Hematopoietic multipotent progenitor cell treated with erythropoietin and hydrocortisone succinate and interleukin-3 and kit ligand, for 6 days (in vitro differentiated cells): ENCODE data around the gene FGF11.

ENCODE experiments used
- DNase-seq: peaks from one replicate; pipeline ENCODE4 v3.0.0-alpha.2; 2015

Gene FGF11

GRCh38 chr17:7439462-7440112 is at the start of gene FGF11:
FGF11 (plus strand) TSS chr17:7439512; CDS start chr17:7439621, 109 bp downstream.
- DNase-seq = no peak

GRCh38 chr17:7389924-7390910 is 49.1 kb upstream of the FGF11 start:
- no peak for DNase-seq

GRCh38 chr17:7391307-7391706 is 48.0 kb upstream of the FGF11 start:
- no peak for DNase-seq

- DNase-seq = no peak
Measured at GRCh38 chr17:7392696-7393612, 46.4 kb upstream of the FGF11 start.

- peak; percentile 42 for DNase-seq
Measured at GRCh38 chr17:7393613-7394451, 45.5 kb upstream of the FGF11 start.

- peak; percentile 84 for DNase-seq
Measured at GRCh38 chr17:7394452-7395191, 44.7 kb upstream of the FGF11 start, which contains the start of gene PLSCR3. PLSCR3 (minus strand) TSS chr17:7394525; CDS start chr17:7394110, 415 bp downstream.

- peak; percentile 22 for DNase-seq
Measured at GRCh38 chr17:7396147-7396546, 43.2 kb upstream of the FGF11 start.

- no peak for DNase-seq
Measured at GRCh38 chr17:7398612-7399011, 40.7 kb upstream of the FGF11 start.

GRCh38 chr17:7403043-7403726 is 36.1 kb upstream of the FGF11 start:
- peak; percentile 53 for DNase-seq

GRCh38 chr17:7403727-7403976 is 35.7 kb upstream of the FGF11 start:
- DNase-seq = peak; percentile 89

- DNase-seq = peak; percentile 100
Measured at GRCh38 chr17:7403977-7404736, 35.2 kb upstream of the FGF11 start, which contains the start of gene TMEM256. TMEM256 (minus strand) TSS chr17:7404097; CDS start chr17:7404084, 13 bp downstream.

- no peak for DNase-seq
Measured at GRCh38 chr17:7404737-7405349, 34.5 kb upstream of the FGF11 start.

- DNase-seq = no peak
Measured at GRCh38 chr17:7405350-7406234, 33.7 kb upstream of the FGF11 start.

- DNase-seq = no peak
Measured at GRCh38 chr17:7406235-7406825, 33.0 kb upstream of the FGF11 start.

GRCh38 chr17:7407082-7407481 is 32.2 kb upstream of the FGF11 start:
- no peak for DNase-seq

GRCh38 chr17:7407485-7408251 is 31.6 kb upstream of the FGF11 start, which contains the start of gene NLGN2:
NLGN2 (plus strand) TSS chr17:7407845; CDS start chr17:7408256, 411 bp downstream.
- DNase-seq = no peak

- DNase-seq = peak; percentile 37
Measured at GRCh38 chr17:7408252-7408727, 31.0 kb upstream of the FGF11 start.
